ENCODE measurements around the gene LRRC9. TPM values are rescaled to one million over a fixed set of nuclear protein-coding genes. Genes with fewer than 3 reads are reported as not detected.

Gene LRRC9
- total RNA-seq, 4 donors from 2014 or later, result not detected

DNA sequence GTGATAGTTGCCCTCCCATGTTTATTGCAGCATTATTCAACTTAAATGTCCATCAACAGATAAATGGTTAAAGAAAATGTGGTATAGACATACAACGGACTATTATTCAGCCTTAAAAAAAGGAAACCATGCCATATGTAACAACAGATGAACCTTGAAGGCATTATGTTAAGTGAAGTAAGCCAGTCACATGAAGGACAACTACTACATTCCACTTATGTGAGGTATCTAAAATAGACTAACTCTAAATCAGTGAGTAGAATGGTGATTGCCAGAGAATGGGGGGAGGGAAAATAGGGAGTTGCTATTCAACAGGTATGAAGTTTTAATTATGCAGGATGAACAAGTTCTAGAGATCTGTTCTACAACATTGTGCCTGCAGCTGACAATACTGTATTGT lies 181.8 kb downstream of the LRRC9 start:
- no peak for TF ChIP-seq EP300 (IDR thresholded peaks at IDR 0.05)
- no peak for TF ChIP-seq POLR2A (IDR thresholded peaks at IDR 0.05)
- TF ChIP-seq, protein P1, sequence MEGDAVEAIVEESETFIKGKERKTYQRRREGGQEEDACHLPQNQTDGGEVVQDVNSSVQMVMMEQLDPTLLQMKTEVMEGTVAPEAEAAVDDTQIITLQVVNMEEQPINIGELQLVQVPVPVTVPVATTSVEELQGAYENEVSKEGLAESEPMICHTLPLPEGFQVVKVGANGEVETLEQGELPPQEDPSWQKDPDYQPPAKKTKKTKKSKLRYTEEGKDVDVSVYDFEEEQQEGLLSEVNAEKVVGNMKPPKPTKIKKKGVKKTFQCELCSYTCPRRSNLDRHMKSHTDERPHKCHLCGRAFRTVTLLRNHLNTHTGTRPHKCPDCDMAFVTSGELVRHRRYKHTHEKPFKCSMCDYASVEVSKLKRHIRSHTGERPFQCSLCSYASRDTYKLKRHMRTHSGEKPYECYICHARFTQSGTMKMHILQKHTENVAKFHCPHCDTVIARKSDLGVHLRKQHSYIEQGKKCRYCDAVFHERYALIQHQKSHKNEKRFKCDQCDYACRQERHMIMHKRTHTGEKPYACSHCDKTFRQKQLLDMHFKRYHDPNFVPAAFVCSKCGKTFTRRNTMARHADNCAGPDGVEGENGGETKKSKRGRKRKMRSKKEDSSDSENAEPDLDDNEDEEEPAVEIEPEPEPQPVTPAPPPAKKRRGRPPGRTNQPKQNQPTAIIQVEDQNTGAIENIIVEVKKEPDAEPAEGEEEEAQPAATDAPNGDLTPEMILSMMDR (IDR thresholded peaks at IDR 0.05), result no peak
- no peak for TF ChIP-seq POLR2AphosphoS5 (IDR thresholded peaks at IDR 0.05)
- WGBS, 2 donors (ENCODE audit: low coverage in 1 of 2), result 80 to 85% methylated on average over 1 of the region's 1 CpG
- no peaks in the 10 kb centered on the region for H3K27me3 ChIP-seq
- no peak overlapping the region for H3K4me3 ChIP-seq
- H3K9me3 ChIP-seq, result no peaks in the 10 kb centered on the region
- H3K27ac ChIP-seq, result no peak overlapping the region
- no peak for ATAC-seq
- H3K4me1 ChIP-seq, result peaks cover 3 to 38% (median 6%) of the 10 kb centered on the region in 3 donors
- peaks cover 0 to 12% of the 10 kb centered on the region in 2 donors for H3K36me3 ChIP-seq

DNA sequence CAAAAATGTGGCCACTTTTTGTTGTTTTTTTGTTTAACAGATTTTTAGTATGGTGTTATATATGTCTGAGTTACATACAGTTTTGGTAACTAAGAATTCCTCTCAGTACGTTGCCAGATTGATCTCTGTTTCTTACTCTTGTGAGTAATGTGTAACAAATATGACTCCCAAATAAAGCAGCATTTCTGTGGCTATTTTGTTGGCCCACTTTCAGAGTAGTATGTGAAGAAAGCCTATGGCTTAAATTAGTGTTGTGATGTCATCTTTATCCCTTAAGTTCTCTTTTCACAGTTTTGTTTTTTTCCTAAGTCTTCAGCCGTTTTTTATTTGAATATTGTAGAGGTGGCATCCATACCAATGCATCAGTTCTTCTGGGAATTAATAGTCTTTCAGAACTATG lies 182.4 kb downstream of the LRRC9 start:
- Histone ChIP-seq H3K36me3 (peaks cover 0 to 9% of the 10 kb centered on the region in 2 donors), H3K9me3 (no peaks in the 10 kb centered on the region), H3K4me1 (peaks cover 3 to 44% (median 6%) of the 10 kb centered on the region in 3 donors), H3K27ac (no peak overlapping the region), H3K27me3 (no peaks in the 10 kb centered on the region), H3K4me3 (no peak overlapping the region)
- 8 to 22% methylated on average over 2 of the region's 2 CpGs for WGBS, 2 donors (ENCODE audit: low coverage in 1 of 2)
- TF ChIP-seq POLR2AphosphoS5 (IDR thresholded peaks at IDR 0.05) (no peak), EP300 (IDR thresholded peaks at IDR 0.05) (no peak), POLR2A (IDR thresholded peaks at IDR 0.05) (no peak)
- TF ChIP-seq, protein P1 (IDR thresholded peaks at IDR 0.05), result no peak
- no peak for ATAC-seq

DNA sequence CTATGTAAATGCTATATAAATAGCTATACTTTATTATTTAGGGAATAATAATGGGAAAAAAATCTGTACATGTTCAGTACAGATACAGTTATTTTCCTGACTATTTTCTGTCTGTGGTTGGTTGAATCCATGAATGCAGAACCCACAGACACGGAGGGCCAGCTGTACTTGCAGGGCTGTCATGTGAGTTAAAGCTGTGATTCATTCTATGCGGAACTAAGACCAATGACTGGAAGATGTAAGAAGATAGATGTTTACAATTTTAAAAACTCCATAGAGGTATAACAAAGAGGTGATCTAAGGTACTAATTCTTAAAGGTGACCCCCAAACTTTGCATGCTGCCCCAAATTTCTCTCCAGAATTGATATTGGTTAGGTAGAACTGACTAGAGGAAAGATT lies 186.4 kb downstream of the LRRC9 start:
- peak overlapping the region in 1 of 4 donors; percentile 4 for H3K27ac ChIP-seq
- no peak for ATAC-seq
- no peak for TF ChIP-seq POLR2AphosphoS5 (IDR thresholded peaks at IDR 0.05)
- H3K4me1 ChIP-seq, result peaks cover 3 to 51% (median 6%) of the 10 kb centered on the region in 3 donors
- 7 to 37% methylated on average over 2 of the region's 2 CpGs for WGBS, 2 donors (ENCODE audit: low coverage in 1 of 2)
- no peaks in the 10 kb centered on the region for H3K9me3 ChIP-seq
- H3K4me3 ChIP-seq, result no peak overlapping the region
- peaks cover 0 to 12% of the 10 kb centered on the region in 2 donors for H3K36me3 ChIP-seq
- H3K27me3 ChIP-seq, result no peaks in the 10 kb centered on the region

DNA sequence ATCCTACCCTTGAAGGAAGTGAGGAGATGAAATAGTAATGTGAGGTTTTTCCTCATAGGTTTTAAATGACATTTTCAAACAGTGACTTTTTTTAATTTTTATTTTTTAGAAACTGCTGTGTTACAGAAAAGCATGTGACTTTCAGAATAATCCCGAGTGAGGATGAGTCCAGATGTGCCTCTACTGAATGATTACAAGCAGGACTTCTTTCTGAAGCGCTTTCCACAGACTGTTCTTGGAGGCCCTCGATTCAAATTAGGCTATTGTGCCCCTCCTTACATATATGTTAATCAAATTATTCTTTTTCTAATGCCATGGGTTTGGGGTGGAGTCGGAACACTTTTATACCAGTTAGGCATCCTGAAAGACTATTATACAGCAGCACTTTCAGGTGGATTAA lies 187.5 kb downstream of the LRRC9 start:
- WGBS, 2 donors (ENCODE audit: low coverage in 1 of 2), result 78 to 88% methylated on average over 4 of the region's 4 CpGs
- Histone ChIP-seq H3K9me3 (no peaks in the 10 kb centered on the region), H3K4me1 (peaks cover 3 to 42% (median 5%) of the 10 kb centered on the region in 3 donors), H3K36me3 (peaks cover 0 to 12% of the 10 kb centered on the region in 2 donors), H3K27ac (no peak overlapping the region), H3K27me3 (no peaks in the 10 kb centered on the region), H3K4me3 (no peak overlapping the region)
- ATAC-seq, result no peak
- TF ChIP-seq EP300 (IDR thresholded peaks at IDR 0.05), result no peak
- no peak for TF ChIP-seq POLR2A (IDR thresholded peaks at IDR 0.05)
- no peak for TF ChIP-seq POLR2AphosphoS5 (IDR thresholded peaks at IDR 0.05)
- TF ChIP-seq, protein P1 (IDR thresholded peaks at IDR 0.05), result no peak

DNA sequence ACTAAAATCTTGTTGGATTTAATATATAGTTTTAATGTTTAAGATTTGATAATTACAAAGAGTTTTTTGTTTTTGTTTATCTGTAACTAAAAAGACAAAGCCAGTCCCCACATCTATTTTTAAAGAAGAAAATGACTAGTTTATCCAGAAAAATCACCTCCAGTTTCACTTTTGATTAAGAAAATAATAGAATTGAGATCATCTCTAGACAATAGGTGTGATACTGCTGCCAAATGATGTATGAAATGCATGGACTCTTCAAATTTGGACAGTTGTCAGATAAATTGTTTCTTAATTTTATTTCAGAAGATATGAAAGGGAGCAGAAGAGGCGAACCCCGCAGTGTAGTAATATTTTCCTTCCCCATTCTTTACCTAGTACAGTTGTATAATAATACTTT lies 191.8 kb downstream of the LRRC9 start:
- WGBS, 2 donors (ENCODE audit: low coverage in 1 of 2), result 81 to 86% methylated on average over 2 of the region's 2 CpGs
- no peak for ATAC-seq

More for the DNA sequence above, 191.8 kb downstream of the LRRC9 start:
- TF ChIP-seq POLR2A (IDR thresholded peaks at IDR 0.05) (no peak), EP300 (IDR thresholded peaks at IDR 0.05) (no peak), POLR2AphosphoS5 (IDR thresholded peaks at IDR 0.05) (no peak)
- TF ChIP-seq, protein P1 (IDR thresholded peaks at IDR 0.05), result no peak
- H3K9me3 ChIP-seq, result no peaks in the 10 kb centered on the region
- H3K4me3 ChIP-seq, result no peak overlapping the region
- peaks cover 0 to 14% (median 0%) of the 10 kb centered on the region in 3 donors for H3K4me1 ChIP-seq
- peaks cover 0 to 34% of the 10 kb centered on the region in 2 donors for H3K36me3 ChIP-seq
- H3K27ac ChIP-seq, result no peak overlapping the region
- H3K27me3 ChIP-seq, result no peaks in the 10 kb centered on the region

Other genes with a start within 250 kb of the LRRC9 start
- gene RTN1, start 49.4 kb upstream of the LRRC9 start, total RNA-seq, result 1 to 10 TPM; 1.4 to 6.9 (median 6.5) TPM
- gene PCNX4, start 171.8 kb downstream of the LRRC9 start, total RNA-seq, result 10 to 100 TPM; 30.0 to 65.7 (median 40.2) TPM
- gene DHRS7, start 245.3 kb downstream of the LRRC9 start, total RNA-seq, result 10 to 100 TPM; 55.1 to 92.4 (median 60.6) TPM

Data from gastroesophageal sphincter (tissue), 4 donors.